Ovary (tissue), 9 donors: ENCODE measurements around the gene IMP3. TPM values are rescaled to one million over a fixed set of nuclear protein-coding genes. Genes with fewer than 3 reads are reported as not detected.
A peak's percentile ranks its signal among the peaks of the same experiment; 100 is the strongest.

ENCODE experiments used
- DNase-seq, 5 donors: peaks; one replicate each; pipeline ENCODE4 v3.0.0-alpha.2; 2019 to 2020
- H3K27ac ChIP-seq, 2 donors: fragments of 200-600 bp; one replicate each; pipeline versions ENCODE4 v1.5.1 to v1.8.0; 2019 to 2022
- H3K27me3 ChIP-seq: fragments of 200-600 bp; one replicate; pipeline ENCODE4 v1.8.0; 2022
- H3K36me3 ChIP-seq: fragments of 200-600 bp; sonication (generic); one replicate; pipeline ENCODE4 v1.5.1; 2019
- H3K4me1 ChIP-seq: one replicate; pipeline ENCODE4 v1.8.1; 2013; ENCODE audit warnings: mild to moderate bottlenecking, moderate library complexity; ENCODE audit not compliant: insufficient read depth
- H3K4me3 ChIP-seq: fragments of 200-600 bp; sonication (generic); one replicate; pipeline ENCODE4 v1.5.1; 2017
- H3K9me3 ChIP-seq, 2 donors: fragments of 200-600 bp in 1 of 2; sonication (generic) in 1 of 2; one replicate each; pipeline versions ENCODE4 v1.5.1 to v1.8.1; 2013 to 2019; ENCODE audit warnings: mild to moderate bottlenecking in 1 of 2, moderate library complexity in 1 of 2
- CTCF ChIP-seq, 3 donors: fragments of 450-650 bp in 2 of 3; fragments of 200-600 bp in 1 of 3; IDR thresholded peaks; one replicate each; pipeline versions ENCODE4 v1.5.1 to v1.8.0; 2016 to 2022; ENCODE audit warnings: antibody characterized with exemption in 3 of 3, mild to moderate bottlenecking in 1 of 3
- EP300 ChIP-seq: sonication (generic); formaldehyde crosslinking; IDR thresholded peaks from one replicate; pipeline ENCODE4 v1.6.1; 2017; ENCODE audit warnings: antibody characterized with exemption
- POLR2A ChIP-seq: fragments of 450-650 bp; IDR thresholded peaks from one replicate; pipeline ENCODE4 v1.6.1; 2017; ENCODE audit warnings: antibody characterized with exemption, mild to moderate bottlenecking, moderate library complexity
- WGBS, 3 donors: extraction: QIAGEN DNeasy Blood & Tissue Kit in 1 of 3; methylation state at CpG; one replicate each; pipeline versions ENCODE4 v1.1.5 to v1.1.7; 2013 to 2017; 5-methylcytosine and 5-hydroxymethylcytosine counted together
- intact Hi-C, 4 donors: fragments of 100-400 bp; cut with DNase I; formaldehyde crosslinking; loops; one replicate each; pipeline versions ENCODE4 v1.11.0 to v1.15.1; 2022 to 2023
- polyA plus RNA-seq, 2 donors: library from polyadenylated mRNA; stranded (reverse); fragments of 200-250 nt in 1 of 2; fragments of 350-450 nt in 1 of 2; fragmentation: Illumina TruSeq in 1 of 2; extraction: RNeasy Lipid Tissue Mini Kit (QIAGEN cat#74804) in 1 of 2; gene quantifications; one replicate each; pipeline ENCODE4 v1.2.3, GENCODE V29; 2013 to 2014
- total RNA-seq, 7 donors: library from RNA; depleted of rRNA in 2 of 7; stranded (reverse); fragments of >200 nt in 2 of 7; fragmentation: NEBNext Ultra II Directional in 3 of 7; extraction: Animal tissue kit (Norgen Biotek cat#: 25700) in 3 of 7; gene quantifications; one replicate each; pipeline versions ENCODE4 v1.1.0 to v1.2.4, GENCODE V29; 2016 to 2023
- donor health status: DM: no; HTN: no; CAD: no; lungs with moderate emphysema.
- donor health status: DM: no; HTN: no; CAD: no.
- donor health status: Bipolar disorder and iron deficiency.
- donor health status: DM: yes; HTN: yes; CAD: no.
- donor health status: DM: no; HTN: no; CAD: no.
- donor health status: DM: yes; HTN: yes; CAD: no.

IMP3 gene
- total and polyA plus RNA-seq, 9 donors: 45.1 to 106 (median 51.6) TPM

GRCh38 chr15:75648156-75649000 lies 8.4 kb upstream of the IMP3 start:
- 1 to 2% (median 1%) methylated on average over 34 of the region's 34 CpGs for WGBS, 3 donors
- Histone ChIP-seq H3K36me3 (no peaks in the 10 kb centered on the region), H3K27ac (peak overlapping the region; percentile 80 to 96), H3K9me3 (no peaks in the 10 kb centered on the region), H3K27me3 (no peaks in the 10 kb centered on the region), H3K4me3 (peak overlapping the region; percentile 81), H3K4me1 (peaks cover 44% of the 10 kb centered on the region)
- intact Hi-C loops: loop anchor here in 2 of 4 donors (5.0 to 10.0 kb wide), 2 partner anchors 34 to 194 kb away; partner anchors contain the start of gene SIN3A (in 1 of the 2)
- peak; percentile 70 to 80 (median 79) for DNase-seq
- TF ChIP-seq CTCF (IDR thresholded peaks at IDR 0.05) (no peak), EP300 (no peak), POLR2A (no peak)

GRCh38 chr15:75647370-75648155 lies 7.5 kb upstream of the IMP3 start, which contains the start of gene SNX33:
Gene SNX33, plus strand, starts transcription at chr15:75647912. Its CDS starts 1,191 bp downstream, at chr15:75649103.
- Histone ChIP-seq H3K9me3 (no peaks in the 10 kb centered on the region), H3K27me3 (no peaks in the 10 kb centered on the region), H3K27ac (peak within 1 kb of the TSS; percentile 80 to 96), H3K4me1 (peaks cover 38% of the 10 kb centered on the region), H3K36me3 (no peaks in the 10 kb centered on the region), H3K4me3 (peak within 1 kb of the TSS; percentile 81)
- intact Hi-C loops: loop anchor here in 2 of 4 donors (5.0 to 10.0 kb wide), 2 partner anchors 35 to 193 kb away; partner anchors contain the start of gene SIN3A (in 1 of the 2)
- 0% methylated on average over 55 to 76 of the region's 76 CpGs for WGBS, 3 donors
- TF ChIP-seq EP300: no peak
- TF ChIP-seq POLR2A: peak; percentile 60
- peak in 2 of 3 donors; percentile 47 to 65 for TF ChIP-seq CTCF (IDR thresholded peaks at IDR 0.05)
- peak; percentile 82 to 89 (median 88) for DNase-seq

GRCh38 chr15:75646944-75647364 lies 6.9 kb upstream of the IMP3 start:
- Histone ChIP-seq H3K27ac (peak overlapping the region; percentile 80 to 96), H3K4me1 (peaks cover 32% of the 10 kb centered on the region), H3K36me3 (no peaks in the 10 kb centered on the region), H3K9me3 (no peaks in the 10 kb centered on the region), H3K4me3 (peak overlapping the region; percentile 81), H3K27me3 (no peaks in the 10 kb centered on the region)
- WGBS, 3 donors: 0 to 1% (median 0%) methylated on average over 26 of the region's 26 CpGs
- intact Hi-C loops: loop anchor here in 2 of 4 donors (5.0 to 10.0 kb wide), 2 partner anchors 35 to 192 kb away; partner anchors contain the start of gene SIN3A (in 1 of the 2)
- TF ChIP-seq EP300 (no peak), POLR2A (no peak), CTCF (IDR thresholded peaks at IDR 0.05) (no peak)
- no peak for DNase-seq
